KOPT-K1 (cell line): Measurements from ENCODE around the gene RIOK2.
"Not testable (repeated sequence)": the region's sequence is repeated elsewhere in the genome, so short reads cannot be mapped to it uniquely, and the experiment has no call there.

Source experiments
- H3K27ac ChIP-seq: fragments of 200-600 bp; sonication (generic); 2 replicates; pipeline ENCODE4 v1.5.1; 2016; ENCODE audit warnings: antibody characterized with exemption, mild to moderate bottlenecking, low read depth, low read length; ENCODE audit not compliant: poor library complexity, severe bottlenecking
- H3K36me3 ChIP-seq: fragments of 200-600 bp; sonication (generic); 2 replicates; pipeline ENCODE4 v1.5.1; 2017; ENCODE audit warnings: antibody characterized with exemption, mild to moderate bottlenecking, low read length, moderate library complexity; ENCODE audit not compliant: insufficient read depth
- H3K9me3 ChIP-seq: fragments of 200-600 bp; sonication (generic); 2 replicates; pipeline ENCODE4 v1.5.1; 2017; ENCODE audit warnings: antibody characterized with exemption, low read length, mild to moderate bottlenecking; ENCODE audit not compliant: insufficient read depth, poor library complexity, severe bottlenecking

The RIOK2 gene

GRCh38 chr5:97189523-97189922 is 6.5 kb upstream of the RIOK2 start:
- H3K9me3 ChIP-seq, H3K27ac ChIP-seq, H3K36me3 ChIP-seq: not testable (repeated sequence)

- Histone ChIP-seq H3K36me3 (peaks cover 11% of the 10 kb centered on the region), H3K27ac (peak overlapping the region; percentile 85), H3K9me3 (no peaks in the 10 kb centered on the region)
Measured at GRCh38 chr5:97183930-97184213, 825 bp upstream of the RIOK2 start.

GRCh38 chr5:97182571-97183099 is 412 bp downstream of the RIOK2 start:
- Histone ChIP-seq H3K27ac (peak overlapping the region; percentile 85), H3K9me3 (no peaks in the 10 kb centered on the region), H3K36me3 (peaks cover 23% of the 10 kb centered on the region)

GRCh38 chr5:97181856-97182545 is 1.0 kb downstream of the RIOK2 start:
- H3K27ac ChIP-seq = peak overlapping the region; percentile 85
- peaks cover 30% of the 10 kb centered on the region for H3K36me3 ChIP-seq
- H3K9me3 ChIP-seq = no peaks in the 10 kb centered on the region

GRCh38 chr5:97179457-97179856 is 3.6 kb downstream of the RIOK2 start:
- peaks cover 55% of the 10 kb centered on the region for H3K36me3 ChIP-seq

GRCh38 chr5:97172227-97172626 is 10.8 kb downstream of the RIOK2 start:
- H3K36me3 ChIP-seq = peaks cover 100% of the 10 kb centered on the region
- H3K27ac ChIP-seq = no peak overlapping the region
- no peaks in the 10 kb centered on the region for H3K9me3 ChIP-seq

More at GRCh38 chr5:97179457-97179856, 3.6 kb downstream of the RIOK2 start:
- H3K27ac ChIP-seq, H3K9me3 ChIP-seq: not testable (repeated sequence)

GRCh38 chr5:97171703-97172102 is 11.3 kb downstream of the RIOK2 start:
- Histone ChIP-seq H3K9me3 (no peaks in the 10 kb centered on the region), H3K27ac (no peak overlapping the region), H3K36me3 (peaks cover 100% of the 10 kb centered on the region)

- no peak overlapping the region for H3K27ac ChIP-seq
- H3K36me3 ChIP-seq = peaks cover 100% of the 10 kb centered on the region
- H3K9me3 ChIP-seq = no peaks in the 10 kb centered on the region
Measured at GRCh38 chr5:97167435-97167834, 15.6 kb downstream of the RIOK2 start.

- peaks cover 100% of the 10 kb centered on the region for H3K36me3 ChIP-seq
- no peaks in the 10 kb centered on the region for H3K9me3 ChIP-seq
- no peak overlapping the region for H3K27ac ChIP-seq
Measured at GRCh38 chr5:97165726-97166125, 17.3 kb downstream of the RIOK2 start.

- Histone ChIP-seq H3K27ac (no peak overlapping the region), H3K36me3 (peaks cover 99% of the 10 kb centered on the region), H3K9me3 (no peaks in the 10 kb centered on the region)
Measured at GRCh38 chr5:97164846-97165245, 18.2 kb downstream of the RIOK2 start.

- Histone ChIP-seq H3K27ac (no peak overlapping the region), H3K36me3 (peaks cover 95% of the 10 kb centered on the region), H3K9me3 (peaks cover 2% of the 10 kb centered on the region)
Measured at GRCh38 chr5:97163790-97164285, 19.2 kb downstream of the RIOK2 start.

GRCh38 chr5:97163360-97163764 is 19.7 kb downstream of the RIOK2 start:
- H3K9me3 ChIP-seq = peaks cover 6% of the 10 kb centered on the region
- no peak overlapping the region for H3K27ac ChIP-seq
- H3K36me3 ChIP-seq = peaks cover 90% of the 10 kb centered on the region

- peaks cover 77% of the 10 kb centered on the region for H3K36me3 ChIP-seq
- H3K9me3 ChIP-seq = peaks cover 20% of the 10 kb centered on the region
- H3K27ac ChIP-seq = no peak overlapping the region
Measured at GRCh38 chr5:97162045-97162444, 21.0 kb downstream of the RIOK2 start.

- H3K36me3 ChIP-seq = peaks cover 34% of the 10 kb centered on the region
- no peak overlapping the region for H3K27ac ChIP-seq
- H3K9me3 ChIP-seq = peaks cover 22% of the 10 kb centered on the region
Measured at GRCh38 chr5:97157689-97158088, 25.4 kb downstream of the RIOK2 start.

- Histone ChIP-seq H3K9me3 (no peaks in the 10 kb centered on the region), H3K27ac (no peak overlapping the region), H3K36me3 (no peaks in the 10 kb centered on the region)
Measured at GRCh38 chr5:97151370-97151769, 31.7 kb downstream of the RIOK2 start.

GRCh38 chr5:97150401-97150800 is 32.6 kb downstream of the RIOK2 start:
- H3K9me3 ChIP-seq = no peaks in the 10 kb centered on the region
- H3K27ac ChIP-seq = no peak overlapping the region
- no peaks in the 10 kb centered on the region for H3K36me3 ChIP-seq
